Smooth muscle cell of the brain vasculature (primary cell): ENCODE results near the gene INAVA.

Experiments used
- DNase-seq: peaks from one replicate; pipeline ENCODE4 v3.0.0-alpha.2; 2012; ENCODE audit warnings: low read depth, low spot score

INAVA gene

GRCh38 chr1:200875416-200875815 lies 19.3 kb upstream of the INAVA start:
- no peak for DNase-seq

- no peak for DNase-seq
These were observed 17.7 kb upstream of the INAVA start for GRCh38 chr1:200877010-200877409.

GRCh38 chr1:200877839-200878551 lies 16.7 kb upstream of the INAVA start:
- DNase-seq, result no peak

- no peak for DNase-seq
These were observed 14.5 kb upstream of the INAVA start for GRCh38 chr1:200880212-200880611.

GRCh38 chr1:200883118-200883517 lies 11.6 kb upstream of the INAVA start:
- no peak for DNase-seq

- no peak for DNase-seq
These were observed 8.9 kb upstream of the INAVA start for GRCh38 chr1:200885623-200886402.

- DNase-seq, result no peak
These were observed 8.1 kb upstream of the INAVA start for GRCh38 chr1:200886594-200886993.

- DNase-seq, result no peak
These were observed 7.7 kb upstream of the INAVA start for GRCh38 chr1:200887036-200887435.

- DNase-seq, result no peak
These were observed 6.8 kb upstream of the INAVA start for GRCh38 chr1:200887772-200888348.

- no peak for DNase-seq
These were observed 6.3 kb upstream of the INAVA start for GRCh38 chr1:200888349-200888838.

- DNase-seq, result no peak
These were observed 5.1 kb upstream of the INAVA start for GRCh38 chr1:200889571-200889970.

- no peak for DNase-seq
These were observed 4.7 kb upstream of the INAVA start for GRCh38 chr1:200890027-200890426.

GRCh38 chr1:200890818-200891773 lies 3.6 kb upstream of the INAVA start:
- DNase-seq, result no peak

GRCh38 chr1:200891774-200892157 lies 2.9 kb upstream of the INAVA start:
- no peak for DNase-seq

GRCh38 chr1:200892546-200892945 lies 2.2 kb upstream of the INAVA start:
- DNase-seq, result no peak

- DNase-seq, result no peak
These were observed 1.7 kb upstream of the INAVA start for GRCh38 chr1:200892958-200893357.

- no peak for DNase-seq
These were observed 1.2 kb upstream of the INAVA start for GRCh38 chr1:200893411-200893901.

GRCh38 chr1:200895443-200895789 lies 716 bp downstream of the INAVA start:
- DNase-seq, result no peak

- DNase-seq, result no peak
These were observed 1.3 kb downstream of the INAVA start for GRCh38 chr1:200895801-200896530.

- DNase-seq, result no peak
These were observed 2.0 kb downstream of the INAVA start for GRCh38 chr1:200896531-200897196.
